ENCODE data around the gene SIRPG.

The SIRPG gene

DNA sequence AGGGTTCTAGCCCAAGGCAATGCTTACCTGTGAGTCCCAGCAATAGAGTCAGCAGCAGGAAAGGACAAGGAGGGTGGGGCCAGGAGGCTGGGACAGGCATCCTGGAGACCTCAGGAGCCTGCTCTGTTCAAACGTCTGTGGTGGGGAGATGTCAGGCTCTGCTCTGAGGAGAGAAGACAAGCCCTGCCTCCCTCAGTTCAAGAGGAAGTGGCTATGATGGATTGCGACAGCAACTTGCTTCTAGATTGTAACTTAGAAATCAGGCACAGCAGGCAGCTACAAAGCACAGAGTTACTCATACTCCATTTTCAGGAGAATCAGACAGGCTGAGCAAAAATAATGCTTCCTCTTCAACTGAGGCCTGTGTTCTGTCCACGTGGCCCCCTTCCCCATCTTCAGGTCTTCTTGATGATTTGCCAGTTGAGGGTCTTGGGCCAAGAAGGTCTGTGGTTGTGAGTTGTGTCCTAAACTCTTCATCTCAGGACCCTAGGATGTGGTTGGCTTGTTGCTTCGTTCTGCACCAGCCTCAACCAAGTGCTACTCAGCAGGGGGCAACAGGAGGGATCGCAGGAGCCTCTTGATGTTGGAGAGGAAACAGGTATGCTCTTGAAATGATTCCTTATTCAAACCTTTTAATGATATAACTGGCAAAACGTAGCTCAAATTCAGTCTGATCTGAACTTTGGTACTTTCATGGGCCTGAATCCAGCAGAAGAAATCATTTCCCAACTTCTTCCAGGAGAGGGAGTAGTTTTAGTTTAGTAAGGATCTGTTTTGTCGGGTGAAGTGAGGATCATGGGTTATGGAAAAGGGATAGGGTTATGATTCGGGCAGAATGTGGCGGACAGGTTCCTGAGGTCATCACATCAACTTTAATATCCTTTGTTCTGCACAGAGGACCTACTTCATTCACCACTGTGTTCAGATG, 68.8 kb downstream of the SIRPG start:
- no peak for DNase-seq

DNA sequence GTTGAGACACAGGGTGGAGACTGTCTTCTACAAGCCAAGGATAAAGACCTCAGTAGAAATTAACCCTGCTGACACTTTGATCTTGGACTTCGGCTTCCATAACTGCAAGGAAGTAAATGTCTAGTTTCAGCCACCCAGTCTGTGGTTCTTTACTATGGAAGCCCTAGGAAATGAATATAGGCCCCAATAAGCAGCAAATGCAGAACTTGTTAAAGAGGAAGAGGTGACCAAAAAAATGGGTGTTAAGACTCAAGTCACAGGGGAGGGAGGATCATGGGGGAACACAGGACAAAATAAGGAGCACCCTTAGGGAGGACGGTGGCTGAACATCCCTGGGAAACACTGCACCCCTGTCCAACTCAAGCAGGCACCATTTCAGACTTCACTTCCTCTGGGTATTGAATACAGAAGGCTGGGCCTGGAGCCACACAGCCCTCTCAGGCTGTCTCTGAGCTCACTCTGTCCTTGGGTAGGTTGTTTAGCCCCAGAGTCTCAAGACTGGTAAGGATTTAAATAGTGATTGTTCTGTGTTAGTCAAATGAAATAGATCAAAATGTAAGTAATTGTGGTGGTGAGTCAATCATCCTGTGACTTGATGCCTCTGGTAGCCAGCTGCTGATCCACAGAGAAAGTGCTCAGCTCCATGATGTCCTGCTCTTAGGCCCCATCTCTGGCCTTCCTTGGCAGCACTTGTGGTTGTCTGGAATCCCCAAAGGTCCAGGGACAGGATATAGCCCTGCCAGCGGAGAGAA, 69.6 kb downstream of the SIRPG start:
- DNase-seq = no peak

- no peak for DNase-seq
Observed at GRCh38 chr20:1579488-1579887, 78.1 kb downstream of the SIRPG start.
